Gastrocnemius medialis (tissue), 4 donors: ENCODE measurements around the gene MFAP5.

Experiments used
- POLR2A ChIP-seq, 2 donors: fragments of 450-650 bp; IDR thresholded peaks; one replicate each; pipeline ENCODE4 v1.6.1; 2017; ENCODE audit warnings: antibody characterized with exemption in 2 of 2, mild to moderate bottlenecking in 2 of 2, moderate library complexity in 2 of 2
- TF ChIP-seq, protein P1 (sequence below), 5 experiments: fragments of 450-650 bp in 3 of 5; fragments of 200-600 bp in 2 of 5; sonication (generic) in 2 of 5; IDR thresholded peaks in 4 of 5; conservative IDR thresholded peaks in 1 of 5; 1 replicate in 4 of 5; 2 replicates in 1 of 5; pipeline ENCODE4 v1.5.1; 2016 to 2019; ENCODE audit warnings: antibody characterized with exemption in 5 of 5, mild to moderate bottlenecking in 3 of 5, moderate library complexity in 3 of 5

DNA sequence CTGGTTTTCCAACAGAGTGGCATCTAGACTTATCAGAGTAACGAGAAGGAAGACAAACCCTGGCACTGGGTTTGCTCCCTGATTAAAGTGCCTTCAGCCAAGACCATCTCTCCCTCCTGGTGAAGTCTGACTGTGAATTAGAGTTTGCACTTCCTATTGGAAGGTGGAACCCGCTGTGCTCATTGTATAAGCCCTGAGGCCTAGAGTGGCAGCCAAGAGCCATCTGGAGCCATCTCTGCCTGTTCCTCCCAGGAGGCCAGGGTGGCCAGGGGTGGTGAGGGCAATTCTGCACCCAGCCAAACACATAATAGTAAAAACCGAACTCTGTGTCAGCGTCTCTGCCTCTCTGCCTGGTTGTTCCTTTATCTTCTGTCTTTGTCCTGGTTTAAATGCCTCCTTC lies 25.0 kb downstream of the MFAP5 start:
- TF ChIP-seq, protein P1, sequence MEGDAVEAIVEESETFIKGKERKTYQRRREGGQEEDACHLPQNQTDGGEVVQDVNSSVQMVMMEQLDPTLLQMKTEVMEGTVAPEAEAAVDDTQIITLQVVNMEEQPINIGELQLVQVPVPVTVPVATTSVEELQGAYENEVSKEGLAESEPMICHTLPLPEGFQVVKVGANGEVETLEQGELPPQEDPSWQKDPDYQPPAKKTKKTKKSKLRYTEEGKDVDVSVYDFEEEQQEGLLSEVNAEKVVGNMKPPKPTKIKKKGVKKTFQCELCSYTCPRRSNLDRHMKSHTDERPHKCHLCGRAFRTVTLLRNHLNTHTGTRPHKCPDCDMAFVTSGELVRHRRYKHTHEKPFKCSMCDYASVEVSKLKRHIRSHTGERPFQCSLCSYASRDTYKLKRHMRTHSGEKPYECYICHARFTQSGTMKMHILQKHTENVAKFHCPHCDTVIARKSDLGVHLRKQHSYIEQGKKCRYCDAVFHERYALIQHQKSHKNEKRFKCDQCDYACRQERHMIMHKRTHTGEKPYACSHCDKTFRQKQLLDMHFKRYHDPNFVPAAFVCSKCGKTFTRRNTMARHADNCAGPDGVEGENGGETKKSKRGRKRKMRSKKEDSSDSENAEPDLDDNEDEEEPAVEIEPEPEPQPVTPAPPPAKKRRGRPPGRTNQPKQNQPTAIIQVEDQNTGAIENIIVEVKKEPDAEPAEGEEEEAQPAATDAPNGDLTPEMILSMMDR (IDR thresholded peaks at IDR 0.05 in 4 of 5, conservative IDR thresholded peaks at IDR 0.05 in 1 of 5), result no peak
- TF ChIP-seq POLR2A (IDR thresholded peaks at IDR 0.05), result no peak
